HG02763 (cell line): ENCODE measurements around the gene RERE.

Experiments
- ATAC-seq: cut with Tn5 transposase; IDR thresholded peaks from one replicate; pipeline ENCODE4 v1.9.1; 2021; ENCODE audit warnings: mild to moderate bottlenecking, moderate library complexity; ENCODE audit not compliant: unreplicated experiment

RERE gene

DNA sequence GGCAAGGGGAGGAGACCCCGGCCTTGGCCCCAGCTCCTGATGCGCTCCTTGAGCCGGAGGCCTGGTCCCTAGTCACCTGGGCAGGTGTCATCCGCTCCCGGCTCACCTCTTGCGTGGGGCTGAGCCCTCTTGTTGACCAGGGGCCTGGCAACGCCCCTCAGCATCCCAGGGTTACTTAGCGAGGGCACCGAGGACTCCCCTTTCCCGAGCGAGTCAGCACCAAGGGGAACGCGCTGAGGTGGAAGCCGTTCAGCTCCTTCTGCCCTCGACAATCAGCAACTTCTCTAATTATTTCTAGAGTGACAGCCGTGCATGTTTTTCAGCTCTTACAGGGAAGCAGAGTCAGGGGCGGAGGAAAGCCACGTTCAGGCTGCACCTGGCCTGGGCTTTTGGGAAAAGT is 499.0 kb downstream of the RERE start:
- ATAC-seq = no peak

DNA sequence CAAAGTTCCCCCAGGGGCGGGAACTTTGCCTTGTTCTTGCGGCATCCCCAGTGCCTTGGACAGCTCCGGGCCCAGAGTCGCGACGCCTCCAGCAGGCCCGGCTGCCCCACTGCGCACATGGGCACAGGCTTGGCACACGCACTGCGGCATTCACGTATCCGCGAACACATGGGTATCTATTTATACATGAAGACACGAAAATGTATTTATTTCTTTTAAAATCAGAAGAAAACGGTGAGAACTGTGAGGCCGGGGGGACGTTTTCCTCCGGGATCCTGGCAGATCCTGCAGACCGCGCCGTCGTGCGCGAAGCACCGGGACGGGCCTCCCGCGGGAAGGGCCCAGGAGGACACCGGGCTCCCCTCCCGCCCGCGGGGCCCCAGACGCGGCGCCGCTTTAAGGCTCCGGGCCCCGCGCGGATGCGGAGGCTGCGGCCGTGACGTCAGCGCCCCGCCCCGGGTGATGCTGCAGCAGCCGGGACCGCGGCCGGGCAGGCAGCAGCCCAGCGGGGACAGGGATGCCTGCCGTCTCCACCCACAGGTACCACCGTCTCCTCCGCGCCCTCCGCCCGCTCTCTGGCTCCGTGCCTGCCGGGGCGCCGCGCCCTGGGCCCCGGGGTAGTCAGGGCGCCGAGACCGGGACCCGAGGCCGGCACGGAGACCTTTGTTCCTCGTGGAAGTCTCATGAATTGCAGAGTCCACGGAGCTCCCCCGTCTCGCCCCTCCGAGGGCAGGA is 499.6 kb downstream of the RERE start, which contains the start of gene SLC45A1:
Gene SLC45A1, plus strand, starts transcription at position 468 of the 735 bp plus-strand sequence. CDS start 6,216 bp downstream, outside the sequence.
- peak; percentile 47 for ATAC-seq

DNA sequence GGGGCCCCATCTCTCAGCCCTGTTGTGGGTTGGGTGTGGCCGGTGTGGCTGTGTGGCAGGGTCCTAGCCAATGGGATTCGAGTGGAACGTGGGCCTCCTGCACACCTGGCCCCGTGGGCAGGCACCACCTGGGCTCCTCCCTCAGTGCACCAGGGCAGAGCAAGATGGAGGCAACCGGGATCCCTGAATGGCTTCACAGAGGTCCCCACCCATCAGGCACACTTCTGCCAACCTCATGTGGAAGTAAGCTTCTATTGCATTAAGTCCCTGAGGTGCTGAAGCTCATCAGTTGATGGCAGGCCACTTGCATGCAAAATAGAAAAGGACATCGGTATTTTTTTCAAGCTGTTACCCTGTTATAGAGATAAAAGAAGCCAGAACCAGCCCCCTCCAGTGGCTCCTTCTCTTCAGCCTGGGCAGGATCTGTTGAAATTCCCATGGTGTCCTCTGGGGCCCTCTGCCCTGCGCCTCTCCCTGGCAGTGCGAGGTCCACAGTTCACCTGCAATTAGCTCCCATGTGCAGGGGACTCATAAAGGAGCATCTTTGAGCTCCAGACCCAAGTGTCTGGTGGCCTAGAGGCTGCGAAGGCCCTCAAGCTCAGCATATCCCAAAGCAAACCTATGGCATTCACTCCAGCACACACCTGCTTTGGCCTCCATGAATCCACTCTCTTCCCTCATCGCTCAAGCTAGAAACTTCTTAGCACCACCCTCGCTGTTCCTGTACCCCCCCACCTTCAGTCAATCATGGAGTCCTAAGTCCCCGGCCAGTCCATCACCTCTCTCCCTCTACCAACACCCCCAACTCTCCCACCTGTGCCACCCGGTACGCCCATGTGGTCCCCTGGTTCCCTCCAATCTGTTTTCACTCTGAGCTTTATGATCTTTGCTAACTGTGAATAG is 501.6 kb downstream of the RERE start:
- no peak for ATAC-seq

DNA sequence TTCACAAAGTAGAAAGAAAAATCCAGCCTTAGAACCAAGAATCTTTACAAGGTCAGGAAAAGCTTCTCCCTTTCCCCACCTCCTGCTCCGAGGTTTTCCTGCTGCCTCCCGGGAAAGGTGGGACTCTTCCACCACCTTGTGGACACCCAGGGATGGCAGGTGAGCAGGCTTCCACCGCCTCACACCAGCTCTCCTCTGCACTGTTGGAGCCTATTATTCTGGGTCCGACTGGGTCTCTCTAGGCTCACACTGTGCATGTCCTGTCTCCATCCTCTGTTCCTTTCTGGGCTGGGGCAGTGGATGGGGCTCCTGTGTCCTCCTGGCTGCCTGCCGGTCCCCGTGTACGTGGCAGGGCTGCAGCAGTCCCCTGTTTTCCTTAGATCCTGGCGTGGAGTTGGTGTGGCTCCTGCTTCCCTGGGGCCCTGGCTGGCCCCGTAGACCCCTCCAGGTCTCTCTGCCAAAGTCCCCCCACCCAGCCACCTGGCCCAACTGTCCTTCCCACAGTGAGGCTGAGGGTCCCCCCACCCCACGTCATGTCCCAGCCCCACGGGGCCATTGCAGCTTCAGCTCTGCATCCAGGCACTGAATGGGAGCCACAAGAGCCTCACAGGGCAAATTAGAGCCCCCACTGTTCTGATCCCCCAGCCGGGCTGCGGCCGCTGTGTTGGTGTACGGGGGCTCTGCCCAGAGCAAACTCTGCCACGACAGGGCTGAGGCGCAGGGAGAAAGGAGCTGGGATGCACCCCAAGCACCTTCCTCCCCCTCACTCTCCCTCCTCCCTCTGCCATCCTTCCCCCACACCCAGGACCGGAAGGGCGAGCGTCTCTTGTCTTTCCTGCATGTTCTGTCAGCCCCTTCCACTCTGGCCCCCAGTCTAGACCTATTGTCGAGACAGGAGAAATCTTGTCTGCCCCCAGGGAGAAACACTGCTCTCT is 502.8 kb downstream of the RERE start:
- no peak for ATAC-seq

DNA sequence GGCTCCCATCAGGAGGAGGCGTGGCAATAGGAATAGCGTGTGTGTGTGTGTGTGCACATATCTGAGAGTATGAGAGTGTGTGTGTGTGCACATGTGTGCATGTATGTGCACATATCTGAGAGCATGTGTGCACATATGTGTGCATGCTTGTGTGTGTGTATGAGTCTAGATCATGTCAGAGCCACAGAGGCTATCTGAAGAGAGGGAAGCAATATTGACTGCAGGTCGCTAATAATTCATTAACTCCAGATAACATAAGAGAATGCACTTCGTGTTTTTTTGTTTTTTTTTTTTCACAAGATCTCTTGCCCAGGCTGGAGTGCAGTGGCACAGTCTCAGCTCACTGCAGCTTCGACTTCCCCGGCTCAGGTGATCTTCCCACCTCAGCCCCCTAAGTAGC is 504.2 kb downstream of the RERE start:
- ATAC-seq = no peak

DNA sequence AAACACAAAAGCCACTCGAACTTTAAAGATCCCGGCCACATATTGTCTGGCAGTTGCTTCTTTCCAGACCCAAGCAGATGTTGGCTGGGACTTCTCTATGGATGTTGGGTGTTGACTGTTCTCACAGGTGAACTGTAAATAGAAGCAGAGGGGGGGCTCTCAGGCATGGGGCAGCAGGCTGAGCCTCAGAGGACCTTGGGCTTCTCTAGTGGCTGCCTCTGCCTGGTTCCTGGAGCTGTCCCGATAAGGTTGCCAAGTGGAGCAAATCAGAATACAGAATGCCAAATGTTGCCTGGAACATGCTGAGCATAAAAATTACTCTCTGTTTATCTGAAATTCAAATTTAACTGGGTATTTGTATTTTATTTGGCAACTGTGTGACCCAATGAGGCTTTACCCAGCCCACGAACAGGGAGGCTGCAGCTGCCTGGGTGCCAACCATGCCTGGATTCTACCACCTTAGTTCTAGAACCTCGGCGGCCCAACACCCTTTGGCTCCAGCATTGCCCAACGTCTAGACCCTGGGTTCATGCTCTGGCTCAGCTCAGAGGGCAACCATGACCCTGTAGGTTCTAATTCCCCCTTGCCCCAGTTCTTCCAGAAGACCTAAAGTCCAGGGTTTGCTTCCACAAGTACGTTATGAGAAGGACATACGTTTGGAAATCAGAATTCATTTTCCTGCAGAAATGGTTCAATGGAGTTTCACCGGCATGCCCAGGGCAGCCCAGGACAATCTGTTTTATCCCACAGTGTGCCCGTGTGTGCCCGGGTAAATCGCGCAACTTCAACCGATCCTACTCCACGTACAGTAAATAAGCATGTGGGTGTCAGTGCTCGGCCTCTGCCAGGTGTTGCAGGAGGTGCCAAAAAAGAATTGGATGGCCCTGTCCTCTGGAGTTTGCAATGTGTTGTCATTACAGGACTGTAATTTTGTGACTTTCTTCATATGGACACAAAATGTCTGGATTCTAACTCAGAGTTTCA is 504.9 kb downstream of the RERE start:
- ATAC-seq = no peak

DNA sequence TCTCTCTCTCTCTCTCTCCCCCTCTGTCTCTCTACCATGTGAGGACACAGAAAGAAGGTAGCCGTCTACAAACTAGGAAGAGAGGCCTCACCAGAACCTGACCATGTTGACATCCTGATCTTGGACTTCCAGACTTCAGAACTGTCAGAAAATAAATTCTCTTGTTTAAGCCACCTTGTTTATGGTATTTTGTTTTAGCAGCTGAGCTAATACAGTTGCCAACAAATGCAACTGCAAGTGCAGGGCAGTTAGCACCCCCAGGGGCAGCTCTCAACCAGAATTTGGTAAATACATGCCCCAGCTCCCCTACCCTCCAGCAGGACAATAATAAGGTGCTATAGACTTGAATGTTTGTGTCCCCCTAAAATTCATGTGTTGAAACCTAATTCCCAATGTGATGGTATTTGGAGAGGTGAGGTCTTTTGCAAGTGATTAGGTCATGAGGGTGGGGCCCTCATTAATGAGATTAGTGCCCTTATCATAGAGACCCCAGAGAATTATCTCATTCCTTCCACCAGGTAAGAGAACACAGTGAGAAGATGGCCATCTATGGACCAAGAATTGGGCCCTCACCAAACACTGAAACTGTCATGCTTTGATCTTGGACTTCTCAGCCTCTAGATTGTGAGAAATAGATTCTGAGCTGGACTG is 506.2 kb downstream of the RERE start:
- no peak for ATAC-seq

DNA sequence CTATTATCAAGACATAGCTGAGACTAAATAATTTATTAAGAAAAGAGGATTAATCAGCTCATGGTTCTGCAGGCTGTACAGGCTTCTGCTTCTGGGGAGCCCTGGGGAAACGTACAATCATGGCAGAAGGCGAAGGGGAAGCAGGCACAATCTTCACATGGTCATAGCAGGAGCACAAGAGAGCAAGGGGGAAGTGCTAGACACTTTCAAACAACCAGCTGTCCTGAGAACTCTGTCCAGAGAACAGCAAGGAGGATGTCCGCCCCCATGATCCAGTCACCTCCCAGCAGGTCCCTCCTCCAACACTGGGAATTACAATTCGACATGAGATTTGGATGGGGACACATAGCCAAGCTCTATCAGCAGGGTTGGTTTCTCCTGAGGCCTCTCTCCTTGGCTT is 509.8 kb downstream of the RERE start:
- ATAC-seq = no peak

DNA sequence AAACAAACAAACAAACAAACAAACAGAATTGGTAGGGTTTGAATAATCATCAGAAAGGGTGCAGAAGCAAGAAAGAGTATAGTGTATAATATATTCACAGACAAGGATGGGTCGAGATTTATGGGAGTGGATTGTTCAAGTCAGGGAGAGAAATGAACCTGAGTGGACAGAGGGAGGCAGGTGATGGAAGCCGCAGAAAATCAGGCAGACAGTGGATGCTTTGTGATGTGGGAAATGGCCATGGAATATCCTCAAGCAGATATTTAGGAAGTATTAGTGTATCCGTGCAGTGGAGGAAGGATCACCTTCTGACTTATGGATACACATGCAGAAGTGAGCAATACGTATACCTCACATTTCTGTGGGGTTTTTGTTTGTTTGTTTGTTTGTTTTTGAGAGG is 513.6 kb downstream of the RERE start:
- ATAC-seq = no peak

DNA sequence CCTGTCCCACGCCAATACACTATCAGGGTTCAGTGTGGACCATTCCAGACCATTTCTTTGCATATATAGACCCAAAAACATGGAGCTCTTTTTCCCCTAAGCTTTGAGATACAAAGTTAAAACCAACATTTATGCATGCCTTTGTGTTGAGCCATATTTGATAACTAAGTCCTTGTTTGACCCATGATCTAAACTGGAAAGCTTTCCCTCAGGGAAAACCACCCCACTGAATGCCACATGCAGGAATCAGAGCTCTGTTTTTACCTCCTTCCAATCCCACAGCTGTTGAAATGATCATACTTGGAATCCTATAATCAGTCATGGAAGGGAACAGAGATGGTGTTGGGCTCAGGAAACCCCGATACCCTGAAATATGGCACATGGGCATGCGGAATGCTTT is 514.3 kb downstream of the RERE start:
- ATAC-seq = no peak
